Skeletal muscle tissue (tissue), 4 donors: Measurements from ENCODE around the gene LIN28A. TPM values are rescaled to one million over a fixed set of nuclear protein-coding genes. Genes with fewer than 3 reads are reported as not detected.

ENCODE experiments used
- H3K27ac ChIP-seq: one replicate; pipeline ENCODE4 v1.7.0; 2013; ENCODE audit warnings: mild to moderate bottlenecking, low read depth, low read length, inconsistent platforms
- H3K27me3 ChIP-seq, 3 donors: one replicate each; pipeline ENCODE4 v1.7.0; 2013; ENCODE audit warnings: low read length in 3 of 3; ENCODE audit not compliant: control insufficient read depth in 3 of 3, insufficient read depth in 3 of 3
- H3K36me3 ChIP-seq, 3 donors: one replicate each; pipeline ENCODE4 v1.7.0; 2013; ENCODE audit warnings: low read length in 3 of 3; ENCODE audit not compliant: control insufficient read depth in 3 of 3, insufficient read depth in 3 of 3
- H3K4me1 ChIP-seq, 3 donors: one replicate each; pipeline ENCODE4 v1.7.0; 2013; ENCODE audit warnings: low read length in 3 of 3, mild to moderate bottlenecking in 3 of 3; ENCODE audit not compliant: control insufficient read depth in 3 of 3, insufficient read depth in 3 of 3
- H3K4me3 ChIP-seq, 3 donors: one replicate each; pipeline ENCODE4 v1.7.0; 2013; ENCODE audit warnings: low read length in 3 of 3
- H3K9ac ChIP-seq, 3 donors: one replicate each; pipeline ENCODE4 v1.7.0; 2013; ENCODE audit warnings: low read length in 3 of 3, mild to moderate bottlenecking in 3 of 3, moderate library complexity in 2 of 3, low read depth in 1 of 3
- H3K9me3 ChIP-seq, 3 donors: one replicate each; pipeline ENCODE4 v1.7.0; 2013; ENCODE audit warnings: low read length in 3 of 3; ENCODE audit not compliant: control insufficient read depth in 3 of 3
- total RNA-seq: library from RNA; depleted of rRNA; stranded (reverse); fragments of >200 nt; gene quantifications from one replicate; pipeline ENCODE4 v1.2.3, GENCODE V29; 2014
- donor health status: Osteomylitis.

The LIN28A gene
- total RNA-seq = not detected

GRCh38 chr1:26410706-26411623 lies at the start of gene LIN28A:
Gene LIN28A (plus strand): TSS chr1:26410817. CDS start chr1:26410892, 75 bp downstream.
- no peaks in the 10 kb centered on the region for H3K4me1 ChIP-seq
- no peak within 1 kb of the TSS for H3K4me3 ChIP-seq
- no peaks in the 10 kb centered on the region for H3K36me3 ChIP-seq
- no peak within 1 kb of the TSS for H3K27ac ChIP-seq
- H3K27me3 ChIP-seq = peaks cover 43 to 54% (median 43%) of the 10 kb centered on the region in 3 donors
- H3K9ac ChIP-seq = no peak within 1 kb of the TSS
- no peaks in the 10 kb centered on the region for H3K9me3 ChIP-seq

- no peak overlapping the region for H3K27ac ChIP-seq
- no peak overlapping the region for H3K9ac ChIP-seq
- peaks cover 4 to 7% (median 6%) of the 10 kb centered on the region in 3 donors for H3K4me1 ChIP-seq
- H3K9me3 ChIP-seq = no peaks in the 10 kb centered on the region
- H3K4me3 ChIP-seq = no peak overlapping the region
- H3K27me3 ChIP-seq = peaks cover 53 to 66% (median 65%) of the 10 kb centered on the region in 3 donors
- H3K36me3 ChIP-seq = no peaks in the 10 kb centered on the region
Measured at GRCh38 chr1:26361605-26362122, 49.0 kb upstream of the LIN28A start.

GRCh38 chr1:26362331-26362730 lies 48.3 kb upstream of the LIN28A start:
- Histone ChIP-seq H3K4me3 (no peak overlapping the region), H3K9me3 (no peaks in the 10 kb centered on the region), H3K9ac (no peak overlapping the region), H3K4me1 (peaks cover 4 to 7% (median 6%) of the 10 kb centered on the region in 3 donors), H3K36me3 (no peaks in the 10 kb centered on the region), H3K27me3 (peaks cover 52 to 64% (median 62%) of the 10 kb centered on the region in 3 donors), H3K27ac (no peak overlapping the region)

GRCh38 chr1:26363549-26364448 lies 46.8 kb upstream of the LIN28A start:
- Histone ChIP-seq H3K27ac (no peak overlapping the region), H3K27me3 (peaks cover 51 to 65% (median 56%) of the 10 kb centered on the region in 3 donors), H3K36me3 (no peaks in the 10 kb centered on the region), H3K9ac (no peak overlapping the region), H3K4me1 (peaks cover 4 to 7% (median 6%) of the 10 kb centered on the region in 3 donors), H3K9me3 (no peaks in the 10 kb centered on the region), H3K4me3 (no peak overlapping the region)

- Histone ChIP-seq H3K27me3 (peaks cover 40 to 61% (median 53%) of the 10 kb centered on the region in 3 donors), H3K4me1 (peaks cover 4 to 7% (median 6%) of the 10 kb centered on the region in 3 donors), H3K9me3 (no peaks in the 10 kb centered on the region), H3K27ac (no peak overlapping the region), H3K4me3 (no peak overlapping the region), H3K9ac (no peak overlapping the region), H3K36me3 (no peaks in the 10 kb centered on the region)
Measured at GRCh38 chr1:26364956-26365355, 45.7 kb upstream of the LIN28A start.

- Histone ChIP-seq H3K9ac (no peak overlapping the region), H3K36me3 (no peaks in the 10 kb centered on the region), H3K4me1 (no peaks in the 10 kb centered on the region), H3K27ac (no peak overlapping the region), H3K4me3 (no peak overlapping the region), H3K27me3 (peaks cover 16 to 42% (median 35%) of the 10 kb centered on the region in 3 donors), H3K9me3 (no peaks in the 10 kb centered on the region)
Measured at GRCh38 chr1:26367441-26367840, 43.2 kb upstream of the LIN28A start.

- Histone ChIP-seq H3K27me3 (peaks cover 11 to 37% (median 29%) of the 10 kb centered on the region in 3 donors), H3K4me1 (no peaks in the 10 kb centered on the region)
Measured at GRCh38 chr1:26368006-26368405, 42.6 kb upstream of the LIN28A start.

GRCh38 chr1:26368486-26368885 lies 42.1 kb upstream of the LIN28A start:
- Histone ChIP-seq H3K9me3 (no peaks in the 10 kb centered on the region), H3K9ac (no peak overlapping the region), H3K36me3 (no peaks in the 10 kb centered on the region), H3K4me1 (no peaks in the 10 kb centered on the region), H3K27me3 (peaks cover 11 to 33% (median 25%) of the 10 kb centered on the region in 3 donors), H3K4me3 (no peak overlapping the region), H3K27ac (no peak overlapping the region)

More at GRCh38 chr1:26368006-26368405, 42.6 kb upstream of the LIN28A start:
- Histone ChIP-seq H3K27ac (no peak overlapping the region), H3K9me3 (no peaks in the 10 kb centered on the region), H3K9ac (no peak overlapping the region), H3K36me3 (no peaks in the 10 kb centered on the region), H3K4me3 (no peak overlapping the region)

- peaks cover 4 to 16% (median 10%) of the 10 kb centered on the region in 3 donors for H3K27me3 ChIP-seq
- H3K9me3 ChIP-seq = no peaks in the 10 kb centered on the region
- no peaks in the 10 kb centered on the region for H3K36me3 ChIP-seq
- H3K9ac ChIP-seq = no peak overlapping the region
- no peak overlapping the region for H3K4me3 ChIP-seq
- no peak overlapping the region for H3K27ac ChIP-seq
- H3K4me1 ChIP-seq = no peaks in the 10 kb centered on the region
Measured at GRCh38 chr1:26370591-26371382, 39.8 kb upstream of the LIN28A start.
